ENCODE measurements around the gene KCTD5.

KCTD5 gene

GRCh38 chr16:2752850-2753732, 70.8 kb downstream of the KCTD5 start (continued):
- TF ChIP-seq ZNF518A (tag by site-specific recombination; conservative IDR thresholded peaks at IDR 0.05; ENCODE audit: low read depth) (no peak), ZFP3 (tag by site-specific recombination; IDR thresholded peaks at IDR 0.05; ENCODE audit: low read depth) (no peak), ZNF549 (tag by site-specific recombination; IDR thresholded peaks at IDR 0.05) (no peak), ZNF704 (tag by site-specific recombination; IDR thresholded peaks at IDR 0.05) (no peak), ZNF266 (tag by site-specific recombination; IDR thresholded peaks at IDR 0.05; ENCODE audit: low read depth) (no peak), ZNF10 (tag by site-specific recombination; IDR thresholded peaks at IDR 0.05) (no peak), ZNF555 (tag by site-specific recombination; conservative IDR thresholded peaks at IDR 0.05) (no peak), ZBTB8A (tag by site-specific recombination; IDR thresholded peaks at IDR 0.05) (peak; percentile 71), ZNF433 (tag by site-specific recombination; IDR thresholded peaks at IDR 0.05; ENCODE audit: low read depth) (no peak), ZNF776 (tag by site-specific recombination; IDR thresholded peaks at IDR 0.05; ENCODE audit: borderline replicate concordance) (no peak), ZEB2 (tag by site-specific recombination; IDR thresholded peaks at IDR 0.05) (peak; percentile 53; the same call in 1 of the 2 replicates), ZNF221 (tag by site-specific recombination; IDR thresholded peaks at IDR 0.05; ENCODE audit: borderline replicate concordance) (no peak), ZNF169 (tag by site-specific recombination; IDR thresholded peaks at IDR 0.05) (no peak), ZNF155 (tag by site-specific recombination; IDR thresholded peaks at IDR 0.05) (no peak), ZNF223 (tag by site-specific recombination; IDR thresholded peaks at IDR 0.05) (no peak), YY2 (tag by site-specific recombination; IDR thresholded peaks at IDR 0.05) (no peak), ZNF837 (tag by site-specific recombination; IDR thresholded peaks at IDR 0.05) (no peak), IKZF3 (tag by site-specific recombination; IDR thresholded peaks at IDR 0.05) (peak; percentile 30; the same call in 1 of the 2 replicates), ZSCAN5A (tag by site-specific recombination; IDR thresholded peaks at IDR 0.05) (peak; percentile 70; the same call in 1 of the 2 replicates)
- TF ChIP-seq, protein P1, sequence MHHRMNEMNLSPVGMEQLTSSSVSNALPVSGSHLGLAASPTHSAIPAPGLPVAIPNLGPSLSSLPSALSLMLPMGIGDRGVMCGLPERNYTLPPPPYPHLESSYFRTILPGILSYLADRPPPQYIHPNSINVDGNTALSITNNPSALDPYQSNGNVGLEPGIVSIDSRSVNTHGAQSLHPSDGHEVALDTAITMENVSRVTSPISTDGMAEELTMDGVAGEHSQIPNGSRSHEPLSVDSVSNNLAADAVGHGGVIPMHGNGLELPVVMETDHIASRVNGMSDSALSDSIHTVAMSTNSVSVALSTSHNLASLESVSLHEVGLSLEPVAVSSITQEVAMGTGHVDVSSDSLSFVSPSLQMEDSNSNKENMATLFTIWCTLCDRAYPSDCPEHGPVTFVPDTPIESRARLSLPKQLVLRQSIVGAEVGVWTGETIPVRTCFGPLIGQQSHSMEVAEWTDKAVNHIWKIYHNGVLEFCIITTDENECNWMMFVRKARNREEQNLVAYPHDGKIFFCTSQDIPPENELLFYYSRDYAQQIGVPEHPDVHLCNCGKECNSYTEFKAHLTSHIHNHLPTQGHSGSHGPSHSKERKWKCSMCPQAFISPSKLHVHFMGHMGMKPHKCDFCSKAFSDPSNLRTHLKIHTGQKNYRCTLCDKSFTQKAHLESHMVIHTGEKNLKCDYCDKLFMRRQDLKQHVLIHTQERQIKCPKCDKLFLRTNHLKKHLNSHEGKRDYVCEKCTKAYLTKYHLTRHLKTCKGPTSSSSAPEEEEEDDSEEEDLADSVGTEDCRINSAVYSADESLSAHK (tag by site-specific recombination; IDR thresholded peaks at IDR 0.05): peak; percentile 17; the same call in 1 of the 2 replicates
- TF ChIP-seq, protein P2, sequence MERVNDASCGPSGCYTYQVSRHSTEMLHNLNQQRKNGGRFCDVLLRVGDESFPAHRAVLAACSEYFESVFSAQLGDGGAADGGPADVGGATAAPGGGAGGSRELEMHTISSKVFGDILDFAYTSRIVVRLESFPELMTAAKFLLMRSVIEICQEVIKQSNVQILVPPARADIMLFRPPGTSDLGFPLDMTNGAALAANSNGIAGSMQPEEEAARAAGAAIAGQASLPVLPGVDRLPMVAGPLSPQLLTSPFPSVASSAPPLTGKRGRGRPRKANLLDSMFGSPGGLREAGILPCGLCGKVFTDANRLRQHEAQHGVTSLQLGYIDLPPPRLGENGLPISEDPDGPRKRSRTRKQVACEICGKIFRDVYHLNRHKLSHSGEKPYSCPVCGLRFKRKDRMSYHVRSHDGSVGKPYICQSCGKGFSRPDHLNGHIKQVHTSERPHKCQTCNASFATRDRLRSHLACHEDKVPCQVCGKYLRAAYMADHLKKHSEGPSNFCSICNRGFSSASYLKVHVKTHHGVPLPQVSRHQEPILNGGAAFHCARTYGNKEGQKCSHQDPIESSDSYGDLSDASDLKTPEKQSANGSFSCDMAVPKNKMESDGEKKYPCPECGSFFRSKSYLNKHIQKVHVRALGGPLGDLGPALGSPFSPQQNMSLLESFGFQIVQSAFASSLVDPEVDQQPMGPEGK (tag by site-specific recombination; IDR thresholded peaks at IDR 0.05): peak; percentile 89
- TF ChIP-seq, protein P3, sequence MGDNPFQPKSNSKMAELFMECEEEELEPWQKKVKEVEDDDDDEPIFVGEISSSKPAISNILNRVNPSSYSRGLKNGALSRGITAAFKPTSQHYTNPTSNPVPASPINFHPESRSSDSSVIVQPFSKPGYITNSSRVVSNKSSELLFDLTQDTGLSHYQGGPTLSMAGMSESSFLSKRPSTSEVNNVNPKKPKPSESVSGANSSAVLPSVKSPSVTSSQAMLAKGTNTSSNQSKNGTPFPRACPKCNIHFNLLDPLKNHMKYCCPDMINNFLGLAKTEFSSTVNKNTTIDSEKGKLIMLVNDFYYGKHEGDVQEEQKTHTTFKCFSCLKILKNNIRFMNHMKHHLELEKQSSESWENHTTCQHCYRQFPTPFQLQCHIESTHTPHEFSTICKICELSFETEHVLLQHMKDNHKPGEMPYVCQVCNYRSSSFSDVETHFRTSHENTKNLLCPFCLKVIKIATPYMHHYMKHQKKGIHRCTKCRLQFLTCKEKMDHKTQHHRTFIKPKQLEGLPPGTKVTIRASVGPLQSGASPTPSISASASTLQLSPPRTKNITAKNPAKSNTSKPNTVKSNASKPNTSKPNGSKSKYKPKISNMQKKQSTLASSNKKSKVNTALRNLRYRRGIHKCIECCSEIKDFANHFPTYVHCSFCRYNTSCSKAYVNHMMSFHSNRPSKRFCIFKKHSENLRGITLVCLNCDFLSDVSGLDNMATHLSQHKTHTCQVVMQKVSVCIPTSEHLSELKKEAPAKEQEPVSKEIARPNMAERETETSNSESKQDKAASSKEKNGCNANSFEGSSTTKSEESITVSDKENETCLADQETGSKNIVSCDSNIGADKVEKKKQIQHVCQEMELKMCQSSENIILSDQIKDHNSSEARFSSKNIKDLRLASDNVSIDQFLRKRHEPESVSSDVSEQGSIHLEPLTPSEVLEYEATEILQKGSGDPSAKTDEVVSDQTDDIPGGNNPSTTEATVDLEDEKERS (tag by site-specific recombination; IDR thresholded peaks at IDR 0.05): no peak
